ENCODE results near the gene TXNL4A. TPM values are rescaled to one million over a fixed set of nuclear protein-coding genes. Genes with fewer than 3 reads are reported as not detected.

TXNL4A gene
- total RNA-seq, 1 donor from 2014 or later = 144 TPM

DNA sequence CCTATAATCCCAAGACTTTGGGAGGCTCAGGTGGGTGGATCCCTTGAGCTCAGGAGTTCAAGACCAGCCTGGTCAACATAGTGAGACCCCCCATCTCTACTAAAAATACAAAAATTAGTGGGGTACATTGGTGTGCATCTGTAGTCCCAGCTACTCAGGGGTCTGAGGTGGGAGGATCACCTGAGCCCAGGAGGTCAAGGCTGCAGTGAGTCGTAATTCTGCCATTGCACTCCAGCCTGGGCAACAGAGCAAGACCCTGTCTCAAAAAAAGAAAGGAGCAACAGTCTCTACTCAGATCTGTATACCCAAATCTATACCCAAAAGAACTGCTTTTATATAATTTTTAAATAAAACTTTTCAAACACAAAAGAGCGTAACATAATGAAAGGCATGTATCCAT lies 29.4 kb downstream of the TXNL4A start:
- Mint-ChIP-seq H3K4me1 (peaks cover 20% of the 10 kb centered on the region), H3K27ac (ENCODE audit: unreplicated experiment) (no peak overlapping the region), H3K36me3 (ENCODE audit: low read depth) (peaks cover 2% of the 10 kb centered on the region), H3K4me3 (no peak overlapping the region), H3K27me3 (ENCODE audit: low read depth) (peaks cover 54% of the 10 kb centered on the region), H3K9me3 (no peaks in the 10 kb centered on the region)
- no peak for DNase-seq (ENCODE audit: low read depth, low spot score)
- no peak for TF ChIP-seq CTCF (conservative IDR thresholded peaks at IDR 0.05)

DNA sequence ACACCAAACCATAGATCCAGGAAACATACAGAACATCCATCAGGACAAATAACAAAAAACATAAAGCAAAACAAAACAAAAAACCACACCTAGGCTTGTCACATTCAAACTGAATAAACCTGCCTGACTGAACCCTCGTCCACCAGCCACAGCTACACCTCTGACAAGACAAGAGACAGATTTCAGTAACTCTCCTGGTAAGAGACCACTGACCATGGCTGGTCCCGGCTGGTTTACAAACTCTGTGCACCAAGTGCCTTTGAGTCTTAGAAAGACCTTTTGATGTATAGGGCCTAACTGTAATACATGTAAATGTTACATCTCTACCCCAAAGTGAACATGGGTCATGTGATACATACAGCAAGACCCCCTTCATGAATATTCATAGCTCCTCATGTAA lies 32.1 kb downstream of the TXNL4A start:
- Mint-ChIP-seq H3K36me3 (ENCODE audit: low read depth) (no peaks in the 10 kb centered on the region), H3K4me3 (no peak overlapping the region), H3K4me1 (peaks cover 12% of the 10 kb centered on the region), H3K27ac (ENCODE audit: unreplicated experiment) (no peak overlapping the region), H3K27me3 (ENCODE audit: low read depth) (peaks cover 54% of the 10 kb centered on the region), H3K9me3 (no peaks in the 10 kb centered on the region)
- no peak for DNase-seq (ENCODE audit: low read depth, low spot score)
- no peak for TF ChIP-seq CTCF (conservative IDR thresholded peaks at IDR 0.05)

GRCh38 chr18:79955302-79956075 lies 32.9 kb downstream of the TXNL4A start:
- no peak for DNase-seq (ENCODE audit: low read depth, low spot score)
- Mint-ChIP-seq H3K27me3 (ENCODE audit: low read depth) (peaks cover 49% of the 10 kb centered on the region), H3K4me3 (peak overlapping the region; percentile 25), H3K27ac (ENCODE audit: unreplicated experiment) (no peak overlapping the region), H3K9me3 (no peaks in the 10 kb centered on the region), H3K4me1 (peaks cover 11% of the 10 kb centered on the region), H3K36me3 (ENCODE audit: low read depth) (no peaks in the 10 kb centered on the region)
- TF ChIP-seq CTCF (conservative IDR thresholded peaks at IDR 0.05) = no peak

DNA sequence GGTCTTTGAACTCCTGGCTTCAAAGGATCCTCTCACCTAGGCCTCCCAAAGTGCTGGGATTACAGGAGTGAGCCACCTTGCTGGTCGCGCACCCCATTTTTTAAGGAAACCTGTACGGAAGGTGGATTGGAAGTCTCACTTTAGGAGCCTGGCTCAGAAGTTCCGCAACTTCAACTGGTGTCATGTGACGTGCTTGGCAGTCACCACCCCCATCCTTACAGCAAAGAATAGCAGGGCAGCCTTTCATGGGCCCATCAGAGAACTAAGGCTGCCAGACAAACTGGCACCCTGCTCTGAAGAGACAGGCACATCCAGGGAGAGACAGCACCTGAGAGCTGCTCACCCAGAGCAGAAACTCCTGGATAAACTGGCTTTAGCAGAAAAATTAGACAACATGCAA lies 33.6 kb downstream of the TXNL4A start:
- Mint-ChIP-seq H3K27ac (ENCODE audit: unreplicated experiment) (no peak overlapping the region), H3K4me3 (no peak overlapping the region)

GRCh38 chr18:79953971-79954651 lies 34.3 kb downstream of the TXNL4A start:
- TF ChIP-seq CTCF (conservative IDR thresholded peaks at IDR 0.05) = no peak
- Mint-ChIP-seq H3K27me3 (ENCODE audit: low read depth) (peaks cover 42% of the 10 kb centered on the region), H3K9me3 (no peaks in the 10 kb centered on the region), H3K4me3 (peak overlapping the region; percentile 64), H3K36me3 (ENCODE audit: low read depth) (no peaks in the 10 kb centered on the region), H3K27ac (ENCODE audit: unreplicated experiment) (no peak overlapping the region), H3K4me1 (peaks cover 12% of the 10 kb centered on the region)
- no peak for DNase-seq (ENCODE audit: low read depth, low spot score)

More for the DNA sequence above, 33.6 kb downstream of the TXNL4A start:
- Mint-ChIP-seq H3K27me3 (ENCODE audit: low read depth) (peaks cover 45% of the 10 kb centered on the region), H3K9me3 (no peaks in the 10 kb centered on the region), H3K4me1 (peaks cover 11% of the 10 kb centered on the region), H3K36me3 (ENCODE audit: low read depth) (no peaks in the 10 kb centered on the region)
- TF ChIP-seq CTCF (conservative IDR thresholded peaks at IDR 0.05) = no peak
- no peak for DNase-seq (ENCODE audit: low read depth, low spot score)
